GM18520 (cell line): ENCODE measurements around the gene EFNA3.
A peak's percentile ranks its signal among the peaks of the same experiment; 100 is the strongest.

Experiments used
- ATAC-seq: cut with Tn5 transposase; IDR thresholded peaks from one replicate; pipeline ENCODE4 v1.9.1; 2021; ENCODE audit not compliant: unreplicated experiment

Gene EFNA3

DNA sequence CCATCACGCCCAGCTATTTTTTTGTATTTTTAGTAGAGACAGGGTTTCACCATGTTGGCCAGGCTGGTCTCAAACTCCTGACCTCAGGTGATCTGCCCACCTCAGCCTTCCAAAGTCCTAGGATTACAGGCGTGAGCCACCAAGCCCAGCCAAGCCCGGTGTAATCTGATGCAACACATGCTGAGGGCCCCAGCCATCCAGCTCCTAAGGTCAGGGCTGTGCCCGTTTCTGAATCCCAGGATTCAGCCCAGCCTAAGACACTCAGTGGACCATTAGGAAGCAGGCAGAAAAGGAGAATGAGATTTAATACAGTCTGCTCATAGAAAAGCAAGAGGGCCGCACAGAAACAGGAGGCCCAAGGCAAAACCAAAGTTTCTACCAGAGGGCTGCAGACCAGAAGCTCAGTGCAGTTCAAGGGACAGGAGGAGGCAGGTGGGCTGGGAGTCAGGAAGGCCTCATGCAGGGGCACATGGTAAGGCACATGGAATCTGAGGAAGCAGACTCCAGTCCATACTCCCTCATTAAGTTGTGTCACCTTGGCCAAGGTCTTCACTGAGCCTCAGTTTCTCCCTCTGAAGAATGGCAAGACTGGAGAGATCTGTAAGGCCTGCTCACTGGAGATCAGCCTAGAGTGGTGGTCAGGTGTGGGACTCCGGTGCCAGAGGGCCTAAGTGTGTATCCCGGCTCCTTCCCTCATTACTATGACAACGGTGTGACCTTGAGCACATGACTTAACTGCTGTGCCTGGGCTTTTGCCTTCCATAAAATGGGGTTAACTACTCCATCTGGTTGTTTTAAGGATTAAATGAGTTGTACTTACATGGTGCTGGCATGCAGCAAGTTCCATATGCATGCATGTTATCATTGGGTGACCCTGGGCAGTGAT lies 29.9 kb upstream of the EFNA3 start:
- no peak for ATAC-seq

DNA sequence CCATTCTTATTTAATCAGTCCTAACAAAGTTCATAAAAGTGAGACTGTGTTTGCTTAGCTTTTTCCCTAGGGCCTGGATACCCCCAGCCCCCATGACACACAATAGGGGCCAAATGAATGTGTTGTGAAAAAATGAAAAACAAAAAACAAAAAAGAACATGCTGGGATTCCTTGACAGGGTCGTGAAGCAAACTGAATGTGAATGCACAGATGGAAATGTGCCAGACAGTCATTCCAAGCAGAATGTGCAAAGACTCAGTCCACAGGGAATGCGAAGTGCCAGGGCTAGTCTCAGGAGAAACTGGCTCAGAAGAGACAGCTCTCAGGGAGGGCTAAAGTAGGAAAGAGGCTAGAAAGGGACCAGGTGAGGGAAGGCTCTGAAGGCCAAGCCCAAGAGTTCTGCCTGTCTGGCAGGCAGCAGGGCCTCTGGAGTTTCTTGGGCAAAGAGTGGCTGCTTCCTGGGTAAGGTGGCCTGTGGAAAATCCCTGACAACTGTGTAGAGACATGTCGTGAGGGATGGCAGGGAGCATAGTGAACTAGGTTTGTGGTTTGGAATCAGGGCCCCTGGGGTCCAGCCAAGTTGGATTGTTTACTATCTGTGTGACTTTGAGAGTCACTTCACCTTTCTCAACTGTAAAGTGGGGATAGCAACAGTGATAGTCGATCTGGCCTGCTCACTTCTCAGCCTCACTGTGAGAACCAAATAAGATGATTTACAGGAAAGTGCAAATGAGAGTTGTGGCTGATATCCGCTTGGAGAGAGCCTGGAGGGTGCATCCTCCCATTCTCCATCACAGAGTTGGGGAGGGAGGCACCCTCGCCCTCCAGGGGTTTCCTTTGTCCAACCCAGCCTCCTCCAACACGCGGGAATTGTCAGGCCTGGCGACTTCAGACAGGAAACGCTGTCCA lies 28.7 kb upstream of the EFNA3 start:
- ATAC-seq: no peak

DNA sequence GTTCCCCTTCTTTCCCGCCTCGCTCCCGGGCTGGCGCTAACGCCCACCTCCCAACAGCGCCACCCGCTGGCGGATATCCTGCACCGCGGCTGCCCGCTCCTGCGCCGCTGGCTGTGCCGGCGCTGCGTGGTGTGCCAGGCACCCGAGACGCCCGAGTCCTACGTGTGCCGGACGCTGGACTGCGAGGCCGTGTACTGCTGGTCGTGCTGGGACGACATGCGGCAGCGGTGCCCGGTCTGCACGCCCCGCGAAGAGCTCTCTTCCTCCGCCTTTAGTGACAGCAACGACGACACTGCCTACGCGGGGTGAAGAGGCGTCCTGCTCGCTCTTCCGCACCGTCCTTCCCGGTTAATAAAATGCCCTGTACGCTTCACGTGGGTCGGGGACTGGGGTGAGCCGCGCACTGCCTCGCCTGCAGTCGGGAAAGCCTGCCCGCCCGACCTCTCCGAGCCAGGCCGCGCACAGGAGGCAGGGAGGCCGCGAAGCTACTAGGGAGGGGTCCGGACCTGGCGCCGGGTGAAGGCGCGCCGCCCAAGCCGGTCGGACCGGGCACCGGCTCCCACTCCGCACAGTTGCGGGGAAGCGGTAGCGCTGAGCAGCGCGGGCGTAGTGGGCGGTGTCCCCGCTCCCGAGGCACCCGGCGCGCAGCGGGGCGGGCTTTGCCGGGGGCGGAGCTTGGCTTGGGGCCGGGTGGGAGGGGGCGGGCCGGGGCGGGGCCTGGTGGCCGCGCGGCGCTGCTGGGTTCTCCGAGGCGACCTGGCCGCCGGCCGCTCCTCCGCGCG lies 27.9 kb upstream of the EFNA3 start, which contains the start of gene ADAM15:
Gene ADAM15, plus strand, starts transcription at position 757 of the 782 bp plus-strand sequence. CDS start 71 bp downstream, outside the sequence.
- no peak for ATAC-seq

DNA sequence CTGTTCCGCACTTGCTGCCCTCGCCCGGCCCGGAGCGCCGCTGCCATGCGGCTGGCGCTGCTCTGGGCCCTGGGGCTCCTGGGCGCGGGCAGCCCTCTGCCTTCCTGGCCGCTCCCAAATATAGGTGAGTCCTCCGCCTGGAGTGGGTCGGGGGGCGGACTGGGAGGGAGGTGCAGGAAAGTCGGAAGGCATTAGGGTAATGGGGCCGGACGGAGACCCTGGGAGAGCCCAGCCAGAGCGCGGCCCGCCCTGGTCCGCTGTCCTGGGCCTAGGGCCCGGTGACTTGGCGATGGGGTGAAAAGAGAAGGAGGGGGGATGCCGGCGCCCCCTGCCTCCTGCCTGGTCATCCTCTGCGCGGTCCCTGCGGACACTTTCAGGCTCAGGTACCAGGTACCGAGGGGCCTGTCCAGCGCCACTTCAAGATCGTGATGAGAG lies 27.3 kb upstream of the EFNA3 start:
- no peak for ATAC-seq

DNA sequence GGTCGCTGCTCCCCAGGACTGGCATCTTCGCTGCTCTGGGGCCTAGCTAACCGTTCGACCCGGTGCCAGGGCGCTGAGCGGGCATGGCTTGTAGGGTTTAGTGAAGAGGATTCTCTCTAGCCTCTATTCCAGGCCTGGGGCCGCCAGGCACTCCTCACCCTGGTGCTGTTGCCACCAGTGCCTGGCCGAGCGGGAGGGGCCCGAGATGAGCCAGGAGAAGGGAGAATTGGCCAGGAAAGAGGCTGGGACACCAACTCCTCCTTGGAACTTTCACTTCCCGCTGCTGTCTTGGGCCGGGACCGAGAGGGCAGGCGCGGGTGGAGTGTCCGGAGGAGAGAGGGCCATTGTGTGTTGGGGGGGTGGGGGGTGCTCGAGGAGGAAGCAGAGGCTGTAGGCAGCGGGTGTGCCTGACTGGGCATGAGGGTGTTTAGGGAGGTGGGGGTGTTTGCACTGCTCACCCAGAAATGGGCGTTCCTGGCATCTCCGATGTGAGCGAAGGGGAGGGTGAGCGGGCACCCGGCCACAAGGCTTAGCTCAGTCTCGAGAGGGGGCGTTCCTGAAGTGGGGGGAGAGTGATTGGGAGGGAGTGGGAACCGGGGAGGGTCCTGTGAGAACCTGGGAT lies 26.7 kb upstream of the EFNA3 start:
- no peak for ATAC-seq

DNA sequence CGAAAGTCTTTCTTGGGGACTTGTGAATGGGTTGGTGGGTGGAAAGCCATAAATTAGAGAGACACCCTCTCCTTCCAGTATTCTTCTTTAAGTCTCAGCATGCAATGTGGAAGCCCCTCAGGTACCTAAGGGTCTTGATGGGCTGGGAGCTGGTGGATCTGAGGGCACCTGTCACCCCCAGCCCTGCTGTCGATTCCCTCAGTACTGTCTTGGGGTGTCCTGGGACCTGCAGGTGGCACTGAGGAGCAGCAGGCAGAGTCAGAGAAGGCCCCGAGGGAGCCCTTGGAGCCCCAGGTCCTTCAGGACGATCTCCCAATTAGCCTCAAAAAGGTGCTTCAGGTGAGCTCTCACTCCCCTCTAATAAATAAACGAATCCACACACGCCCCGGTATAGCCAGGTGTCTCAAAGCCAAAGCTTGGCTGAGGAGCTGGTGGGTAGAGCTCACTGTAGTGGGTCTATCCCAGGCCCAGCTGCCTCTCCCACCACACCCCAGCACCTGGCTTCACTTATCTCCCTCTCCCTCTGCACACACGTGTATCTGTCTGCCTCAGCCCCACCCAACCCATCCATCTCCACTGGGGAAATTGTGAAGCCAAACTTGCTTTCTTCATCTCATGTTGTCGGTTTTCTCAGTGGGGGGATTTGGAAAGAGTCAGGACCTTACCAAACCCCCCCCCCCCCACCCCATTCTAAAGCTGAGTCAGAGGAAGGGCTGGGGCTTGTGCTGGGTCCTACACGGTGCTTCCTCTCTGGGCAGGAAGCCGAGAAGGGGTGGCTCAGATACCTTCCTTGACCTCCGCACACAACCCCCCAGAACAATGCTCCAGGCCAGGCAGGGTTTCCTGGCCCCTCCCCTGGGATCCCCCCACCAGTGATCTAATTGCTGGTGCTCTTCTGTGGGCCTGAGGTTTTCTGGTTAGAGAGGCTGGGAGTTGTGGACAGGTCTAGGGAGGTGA lies 25.9 kb upstream of the EFNA3 start:
- ATAC-seq: no peak

DNA sequence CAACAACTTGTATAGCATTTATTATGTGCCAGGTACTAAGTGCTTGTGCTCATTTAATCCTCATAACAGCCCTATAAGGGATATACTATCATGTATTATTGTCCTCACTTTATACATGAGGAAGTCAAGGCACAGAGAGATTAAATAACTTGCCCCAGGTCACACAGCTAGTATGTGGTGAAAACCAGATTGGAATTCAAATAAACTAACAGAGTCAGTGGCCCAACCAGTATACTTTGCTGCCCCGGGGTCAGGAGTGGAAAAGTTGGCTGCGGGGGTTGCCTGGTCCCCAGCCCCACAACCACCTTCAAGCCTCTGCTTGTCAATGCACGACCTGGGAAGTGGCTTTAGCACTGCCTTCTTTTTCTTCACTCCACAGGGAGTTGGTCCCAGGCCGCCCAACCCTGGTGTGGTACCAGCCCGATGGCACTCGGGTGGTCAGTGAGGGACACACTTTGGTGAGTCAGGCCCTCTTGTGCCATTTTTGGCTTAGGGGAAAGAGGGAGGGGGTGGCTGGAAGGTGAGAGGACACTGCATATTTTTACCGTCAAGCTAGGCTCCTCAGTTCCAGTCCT lies 25.0 kb upstream of the EFNA3 start:
- no peak for ATAC-seq

DNA sequence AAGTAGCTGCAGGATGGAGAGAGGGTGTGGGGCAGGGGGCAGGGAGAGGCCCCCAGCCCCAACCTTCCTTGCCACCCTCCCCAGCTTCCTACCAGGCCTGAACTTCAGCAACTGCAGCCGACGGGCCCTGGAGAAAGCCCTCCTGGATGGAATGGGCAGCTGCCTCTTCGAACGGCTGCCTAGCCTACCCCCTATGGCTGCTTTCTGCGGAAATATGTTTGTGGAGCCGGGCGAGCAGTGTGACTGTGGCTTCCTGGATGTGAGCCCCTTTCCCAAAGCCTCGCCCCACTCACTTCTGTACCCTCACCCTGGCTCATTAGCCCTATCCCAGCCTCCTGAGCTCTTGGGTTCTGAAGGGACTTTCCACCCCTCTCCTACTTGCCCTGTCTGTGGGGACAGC lies 21.5 kb upstream of the EFNA3 start:
- no peak for ATAC-seq

DNA sequence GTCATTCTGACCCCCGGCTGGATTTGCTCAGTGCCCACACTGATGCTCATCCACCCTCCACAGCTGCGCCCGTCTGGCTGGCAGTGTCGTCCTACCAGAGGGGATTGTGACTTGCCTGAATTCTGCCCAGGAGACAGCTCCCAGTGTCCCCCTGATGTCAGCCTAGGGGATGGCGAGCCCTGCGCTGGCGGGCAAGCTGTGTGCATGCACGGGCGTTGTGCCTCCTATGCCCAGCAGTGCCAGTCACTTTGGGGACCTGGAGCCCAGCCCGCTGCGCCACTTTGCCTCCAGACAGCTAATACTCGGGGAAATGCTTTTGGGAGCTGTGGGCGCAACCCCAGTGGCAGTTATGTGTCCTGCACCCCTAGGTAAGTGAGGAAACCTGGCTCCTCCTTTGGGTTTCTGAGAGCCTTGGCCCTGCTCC lies 20.8 kb upstream of the EFNA3 start:
- no peak for ATAC-seq

DNA sequence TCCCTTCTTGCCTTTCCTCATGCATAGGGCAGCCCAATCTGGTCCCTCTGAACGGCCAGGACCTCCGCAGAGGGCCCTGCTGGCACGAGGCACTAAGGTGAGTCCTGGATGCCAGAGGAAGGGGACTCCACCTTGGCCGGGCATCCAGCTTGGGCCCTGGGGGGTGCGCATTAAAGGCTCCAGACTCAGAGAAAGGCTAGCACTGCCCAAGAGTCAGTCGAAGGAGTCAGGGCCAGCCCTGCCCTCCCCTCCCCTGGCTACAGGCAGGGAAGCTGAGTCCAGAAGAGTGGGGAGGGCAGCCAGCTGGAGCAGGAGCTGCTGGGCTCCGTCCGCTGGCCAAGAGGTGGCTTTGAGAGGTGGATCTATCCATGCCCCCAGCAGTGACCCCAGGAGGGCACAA lies 17.9 kb upstream of the EFNA3 start:
- no peak for ATAC-seq

DNA sequence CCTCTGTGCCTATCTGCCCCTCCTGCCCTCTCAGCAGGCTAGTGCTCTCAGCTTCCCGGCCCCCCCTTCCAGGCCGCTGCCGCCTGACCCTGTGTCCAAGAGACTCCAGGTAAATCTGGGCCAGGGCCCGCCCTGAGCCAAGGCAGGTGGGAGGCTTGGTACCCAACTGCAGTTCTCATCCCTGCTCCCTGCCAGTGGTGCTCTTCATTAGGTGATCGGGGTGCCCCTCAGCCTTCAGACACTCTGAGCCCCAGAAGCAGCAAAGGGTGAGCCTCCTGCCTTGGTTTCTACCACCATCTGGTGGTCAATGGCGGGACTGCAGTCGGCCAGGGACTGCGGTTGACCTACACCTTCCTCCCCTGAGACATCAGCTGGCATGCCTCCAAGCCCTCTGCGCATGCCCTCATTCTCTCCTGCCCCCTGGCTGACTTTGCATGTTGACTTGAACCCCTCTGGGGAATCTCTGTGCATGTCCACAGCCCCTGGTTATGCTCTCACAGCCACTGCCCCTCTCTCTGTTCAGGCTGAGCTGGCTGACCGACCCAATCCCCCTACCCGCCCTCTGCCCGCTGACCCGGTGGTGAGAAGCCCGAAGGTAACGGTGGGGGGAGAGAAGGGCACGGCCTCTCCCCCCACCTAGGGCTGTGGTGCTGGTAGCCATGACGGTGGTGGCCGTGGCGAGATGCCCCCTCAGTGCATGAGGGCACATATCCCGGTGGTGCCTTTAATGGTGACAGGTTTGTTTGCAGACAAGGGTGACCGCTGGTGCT lies 17.1 kb upstream of the EFNA3 start:
- peak; percentile 32 for ATAC-seq

DNA sequence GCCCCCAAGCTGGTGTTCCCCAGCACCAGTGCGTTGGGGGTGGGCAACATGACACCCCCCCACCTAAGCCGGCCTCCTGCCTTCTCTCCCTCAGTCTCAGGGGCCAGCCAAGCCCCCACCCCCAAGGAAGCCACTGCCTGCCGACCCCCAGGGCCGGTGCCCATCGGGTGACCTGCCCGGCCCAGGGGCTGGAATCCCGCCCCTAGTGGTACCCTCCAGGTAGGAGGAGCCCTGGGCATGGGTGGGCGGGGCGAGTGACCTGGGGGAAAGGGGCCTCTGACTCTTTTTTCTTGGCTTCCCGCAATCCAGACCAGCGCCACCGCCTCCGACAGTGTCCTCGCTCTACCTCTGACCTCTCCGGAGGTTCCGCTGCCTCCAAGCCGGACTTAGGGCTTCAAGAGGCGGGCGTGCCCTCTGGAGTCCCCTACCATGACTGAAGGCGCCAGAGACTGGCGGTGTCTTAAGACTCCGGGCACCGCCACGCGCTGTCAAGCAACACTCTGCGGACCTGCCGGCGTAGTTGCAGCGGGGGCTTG lies 16.4 kb upstream of the EFNA3 start:
- ATAC-seq: no peak

DNA sequence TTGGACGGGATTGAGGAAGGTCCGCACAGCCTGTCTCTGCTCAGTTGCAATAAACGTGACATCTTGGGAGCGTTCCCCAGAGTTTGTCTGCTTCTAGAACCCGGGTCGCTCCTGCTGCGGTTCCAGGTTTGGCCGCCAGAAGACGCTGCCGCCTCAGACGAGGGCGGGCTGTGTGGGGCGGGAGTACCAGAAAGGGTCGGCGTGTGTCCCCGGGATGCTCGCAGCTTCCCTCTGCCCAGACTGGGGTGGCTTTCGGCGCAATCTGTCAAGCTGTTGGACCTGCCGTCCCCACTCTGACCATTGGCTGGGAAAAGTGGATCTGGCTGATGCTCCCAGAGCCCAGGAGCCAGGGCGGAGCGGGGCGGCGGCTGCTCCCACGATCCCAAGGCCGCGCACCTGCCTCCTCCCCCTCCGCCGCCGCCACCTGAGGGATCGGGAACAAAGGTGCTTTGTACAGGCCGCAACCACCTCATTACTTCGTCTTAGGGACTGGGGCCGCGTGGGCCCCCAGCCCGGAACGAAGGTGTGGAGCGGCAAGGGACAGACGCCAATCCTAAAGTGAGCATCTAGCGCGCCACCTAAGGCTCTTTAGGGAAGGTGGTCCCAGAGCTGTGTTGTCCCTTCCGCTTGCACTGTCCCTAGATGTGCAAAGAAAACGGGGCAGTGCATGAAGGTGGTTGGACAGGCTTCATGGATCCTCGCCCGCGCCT lies 15.8 kb upstream of the EFNA3 start:
- ATAC-seq: no peak

DNA sequence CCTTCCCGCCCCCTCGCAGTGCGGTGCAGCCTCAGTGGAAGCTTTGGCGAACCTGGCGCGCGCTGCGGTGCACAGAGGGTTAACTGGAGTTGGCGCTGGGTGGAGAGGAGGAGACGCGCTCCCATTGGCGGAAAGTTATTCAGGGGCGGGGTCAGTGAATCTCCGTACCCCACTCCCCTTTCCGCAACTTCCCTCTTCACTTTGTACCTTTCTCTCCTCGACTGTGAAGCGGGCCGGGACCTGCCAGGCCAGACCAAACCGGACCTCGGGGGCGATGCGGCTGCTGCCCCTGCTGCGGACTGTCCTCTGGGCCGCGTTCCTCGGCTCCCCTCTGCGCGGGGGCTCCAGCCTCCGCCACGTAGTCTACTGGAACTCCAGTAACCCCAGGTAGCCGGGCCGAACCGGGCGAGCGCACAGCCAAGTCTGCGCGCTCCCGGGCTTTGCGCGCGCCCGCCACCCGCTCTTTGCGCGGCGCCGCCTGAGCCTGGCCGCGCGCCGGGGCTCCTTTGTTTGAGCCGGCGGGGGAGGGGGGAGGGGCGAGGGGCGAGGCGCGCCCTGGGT lies 15.0 kb upstream of the EFNA3 start, which contains the start of gene EFNA4:
Gene EFNA4, plus strand, starts transcription at position 191 of the 561 bp plus-strand sequence. Its CDS starts 84 bp downstream, at position 275.
- ATAC-seq: peak; percentile 42

DNA sequence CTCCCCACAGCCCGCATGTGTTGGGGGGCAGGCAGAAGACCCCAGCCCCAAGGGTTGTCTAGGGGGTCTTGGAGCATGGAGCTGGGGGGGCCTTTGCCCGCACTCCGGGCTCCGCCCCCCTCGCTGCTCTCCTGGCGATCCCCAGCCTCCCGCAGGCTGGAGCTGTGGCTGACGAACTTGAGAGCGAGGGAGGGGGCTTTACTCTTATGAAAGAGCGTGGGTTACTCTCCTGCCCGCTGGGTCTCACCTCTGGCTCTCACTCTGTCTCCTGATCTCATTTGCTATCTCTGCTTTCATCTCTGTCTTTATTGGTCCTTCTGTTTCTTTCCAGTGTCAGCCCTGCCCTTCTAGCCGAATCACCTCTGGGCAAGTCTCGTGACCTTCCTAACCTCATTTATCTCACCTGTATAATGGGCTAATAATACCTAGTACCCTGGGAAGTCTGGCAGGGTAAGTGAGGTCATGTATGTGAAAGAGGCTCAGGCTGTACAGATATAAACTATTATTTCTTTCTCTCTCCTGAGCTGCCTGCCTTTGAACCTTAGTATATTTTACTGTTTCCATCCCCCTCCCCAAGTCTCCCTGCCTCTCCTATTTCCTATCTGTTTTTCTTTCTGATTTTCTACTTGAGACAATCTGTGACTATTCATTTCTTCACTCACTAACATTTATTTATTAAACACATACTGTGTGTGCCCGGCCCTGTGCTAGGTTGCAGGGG lies 14.4 kb upstream of the EFNA3 start:
- no peak for ATAC-seq

DNA sequence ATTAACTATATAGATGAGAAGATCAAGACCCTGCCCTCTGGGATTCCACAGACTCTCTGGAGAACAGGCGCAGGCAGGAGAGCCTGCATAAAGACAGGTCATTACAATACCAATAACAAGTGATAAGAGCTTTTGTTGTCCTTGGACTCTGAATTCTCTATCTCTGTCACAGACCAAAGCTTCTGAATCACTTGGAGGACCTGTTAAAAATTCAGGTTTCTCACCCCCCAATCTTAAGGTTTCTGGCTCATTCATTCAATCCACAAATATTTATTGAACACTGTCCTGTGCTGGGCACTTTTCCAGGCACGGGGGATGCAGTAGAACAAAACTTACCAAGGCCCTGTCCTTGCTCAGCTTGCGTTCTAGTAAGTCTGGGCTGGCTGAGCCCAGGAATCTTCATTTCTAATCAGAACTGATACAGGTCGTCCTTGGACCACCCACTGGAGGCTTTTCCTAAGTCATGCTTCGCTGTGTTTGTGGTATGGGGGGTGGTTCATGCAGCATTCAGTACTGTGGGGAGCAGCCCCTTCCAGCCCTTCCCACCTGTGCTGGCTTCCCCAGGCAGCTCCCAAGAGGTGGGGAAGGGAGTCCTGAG lies 13.7 kb upstream of the EFNA3 start:
- no peak for ATAC-seq
